NCI-H128 (cell line): ENCODE data around the gene PADI1.
"Not testable (repeated sequence)": the region's sequence is repeated elsewhere in the genome, so short reads cannot be mapped to it uniquely, and the experiment has no call there.

Source experiments
- DNase-seq: peaks from one replicate; lab custom pipeline; 2025; ENCODE audit not compliant: unreplicated experiment; lab: John Stamatoyannopoulos, UW

The PADI1 gene

GRCh38 chr1:17239420-17239819, 34.5 kb downstream of the PADI1 start:
- DNase-seq: peak; percentile 56

GRCh38 chr1:17241011-17241779, 36.3 kb downstream of the PADI1 start:
- not testable (repeated sequence) for DNase-seq

- not testable (repeated sequence) for DNase-seq
Measured at GRCh38 chr1:17241780-17242074, 36.8 kb downstream of the PADI1 start.

- no peak for DNase-seq
Measured at GRCh38 chr1:17243274-17243673, 38.3 kb downstream of the PADI1 start.

GRCh38 chr1:17244821-17245740, 40.2 kb downstream of the PADI1 start:
- no peak for DNase-seq

- no peak for DNase-seq
Measured at GRCh38 chr1:17245816-17246325, 40.9 kb downstream of the PADI1 start.

GRCh38 chr1:17246971-17247370, 42.0 kb downstream of the PADI1 start:
- DNase-seq: no peak

GRCh38 chr1:17248781-17249180, 43.9 kb downstream of the PADI1 start, which contains the start of gene PADI3:
TSS of gene PADI3 (plus strand) at chr1:17249098. CDS start at chr1:17249138, 40 bp downstream.
- DNase-seq: no peak

- no peak for DNase-seq
Measured at GRCh38 chr1:17250601-17251000, 45.7 kb downstream of the PADI1 start.

- no peak for DNase-seq
Measured at GRCh38 chr1:17251246-17251645, 46.3 kb downstream of the PADI1 start.

GRCh38 chr1:17251701-17252376, 46.9 kb downstream of the PADI1 start:
- no peak for DNase-seq

- DNase-seq: no peak
Measured at GRCh38 chr1:17255336-17255735, 50.4 kb downstream of the PADI1 start.

- no peak for DNase-seq
Measured at GRCh38 chr1:17258116-17258757, 53.3 kb downstream of the PADI1 start.

GRCh38 chr1:17258758-17259130, 53.8 kb downstream of the PADI1 start:
- DNase-seq: no peak

GRCh38 chr1:17259233-17259873, 54.4 kb downstream of the PADI1 start:
- DNase-seq: no peak

GRCh38 chr1:17260264-17260663, 55.3 kb downstream of the PADI1 start:
- no peak for DNase-seq

GRCh38 chr1:17260738-17261137, 55.8 kb downstream of the PADI1 start:
- DNase-seq: no peak

GRCh38 chr1:17263936-17264335, 59.0 kb downstream of the PADI1 start:
- DNase-seq: no peak

GRCh38 chr1:17264470-17264869, 59.5 kb downstream of the PADI1 start:
- DNase-seq: no peak

GRCh38 chr1:17265162-17265561, 60.2 kb downstream of the PADI1 start:
- no peak for DNase-seq
